HUES6 (cell line): ENCODE results near the gene ANKRD33.

Experiments used
- H3K27ac ChIP-seq: 2 replicates; pipeline ENCODE4 v1.7.0; 2013; ENCODE audit warnings: low read depth, mild to moderate bottlenecking, low read length, inconsistent platforms
- H3K27me3 ChIP-seq: 2 replicates; pipeline ENCODE4 v1.6.1; 2013; ENCODE audit warnings: low read length; ENCODE audit not compliant: control insufficient read depth, insufficient read depth
- H3K36me3 ChIP-seq: 2 replicates; pipeline ENCODE4 v1.6.1; 2013; ENCODE audit warnings: low read length; ENCODE audit not compliant: control insufficient read depth, insufficient read depth
- H3K4me1 ChIP-seq: 2 replicates; pipeline ENCODE4 v1.6.1; 2013; ENCODE audit warnings: low read length; ENCODE audit not compliant: control insufficient read depth, insufficient read depth
- H3K4me3 ChIP-seq: 2 replicates; pipeline ENCODE4 v1.5.1; 2013; ENCODE audit warnings: low read depth, low read length
- H3K9ac ChIP-seq: one replicate; pipeline ENCODE4 v1.6.1; 2013; ENCODE audit warnings: mild to moderate bottlenecking, low read length
- H3K9me3 ChIP-seq: 2 replicates; pipeline ENCODE4 v1.6.1; 2013; ENCODE audit warnings: low read depth, low read length; ENCODE audit not compliant: control insufficient read depth, insufficient read depth

ANKRD33 gene, protein sequence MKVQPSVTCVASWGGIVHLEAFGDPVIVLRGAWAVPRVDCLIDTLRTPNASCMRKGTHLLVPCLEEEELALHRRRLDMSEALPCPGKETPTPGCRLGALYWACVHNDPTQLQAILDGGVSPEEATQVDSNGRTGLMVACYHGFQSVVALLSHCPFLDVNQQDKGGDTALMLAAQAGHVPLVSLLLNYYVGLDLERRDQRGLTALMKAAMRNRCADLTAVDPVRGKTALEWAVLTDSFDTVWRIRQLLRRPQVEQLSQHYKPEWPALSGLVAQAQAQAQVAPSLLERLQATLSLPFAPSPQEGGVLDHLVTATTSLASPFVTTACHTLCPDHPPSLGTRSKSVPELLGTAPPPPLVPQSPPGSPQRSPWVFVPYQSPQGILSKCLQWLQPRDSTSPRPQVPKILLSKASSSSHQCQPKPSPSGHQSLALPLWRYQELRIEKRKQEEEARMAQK

DNA sequence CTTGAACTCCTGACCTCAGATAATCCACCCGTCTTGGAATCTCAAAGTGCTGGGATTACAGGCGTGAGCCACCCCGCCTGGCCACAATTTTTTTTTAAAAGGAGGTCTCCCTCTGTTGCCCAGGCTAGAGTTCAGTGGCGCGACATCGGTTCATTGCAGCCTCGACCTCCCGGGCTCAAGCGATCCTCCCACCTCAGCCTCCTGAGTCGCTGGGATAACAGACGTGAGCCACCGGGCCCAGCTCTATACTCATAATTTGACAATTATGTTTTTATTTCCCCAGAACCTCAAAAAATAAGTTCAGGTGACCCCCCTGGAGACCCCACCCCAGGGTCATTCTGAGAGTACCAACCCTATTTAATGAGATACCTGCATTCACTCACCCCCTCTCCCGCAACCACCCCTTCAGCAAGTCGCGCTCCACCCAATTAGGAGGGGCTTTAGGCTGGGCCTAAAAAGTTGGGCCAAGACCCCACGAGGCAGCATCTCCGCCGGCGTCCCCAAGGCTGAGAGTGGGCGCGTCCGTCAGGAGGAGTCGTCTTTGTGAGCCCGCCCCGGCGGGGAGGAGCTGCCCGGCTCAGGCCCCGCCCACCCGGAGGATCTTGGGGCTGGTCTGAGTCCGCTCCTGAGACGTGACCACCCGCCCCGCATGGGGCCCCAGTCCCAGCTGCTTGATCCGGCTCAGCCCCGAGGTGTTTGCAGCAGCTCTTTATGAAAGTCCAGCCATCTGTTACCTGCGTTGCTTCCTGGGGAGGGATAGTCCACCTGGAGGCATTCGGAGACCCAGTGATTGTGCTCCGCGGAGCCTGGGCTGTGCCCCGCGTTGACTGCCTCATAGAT is at the start of gene ANKRD33:
ANKRD33 (plus strand) TSS at position 628 of the 840 bp plus-strand sequence; CDS start at position 712, 84 bp downstream.
- Histone ChIP-seq H3K36me3 (no peaks in the 10 kb centered on the region), H3K9ac (no peak within 1 kb of the TSS), H3K9me3 (no peaks in the 10 kb centered on the region), H3K4me1 (peaks cover 20% of the 10 kb centered on the region), H3K27ac (no peak within 1 kb of the TSS), H3K4me3 (peak within 1 kb of the TSS; percentile 67), H3K27me3 (peaks cover 14% of the 10 kb centered on the region)

DNA sequence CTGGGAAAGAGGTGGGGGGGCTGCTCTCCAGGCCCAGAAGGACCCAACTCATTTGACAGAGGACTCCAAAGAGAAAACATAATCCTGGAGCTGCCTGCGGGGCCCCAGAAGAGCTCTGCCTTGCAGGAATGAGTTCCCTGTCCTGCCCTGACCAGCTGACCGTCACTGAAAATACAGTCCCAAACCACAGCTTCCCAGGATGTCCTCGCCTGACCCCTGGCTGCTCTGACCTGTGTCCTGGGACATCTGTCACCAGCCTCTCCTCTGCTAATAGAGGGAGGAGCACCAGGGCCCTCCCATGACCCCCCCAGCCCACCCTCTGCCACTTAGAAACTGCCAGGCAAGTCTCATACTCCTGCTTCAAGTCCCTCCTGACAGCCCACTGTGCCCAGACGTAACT is 49.1 kb upstream of the ANKRD33 start:
- H3K36me3 ChIP-seq: no peaks in the 10 kb centered on the region
- no peak overlapping the region for H3K9ac ChIP-seq
- no peaks in the 10 kb centered on the region for H3K9me3 ChIP-seq
- peaks cover 47% of the 10 kb centered on the region for H3K4me1 ChIP-seq
- H3K27ac ChIP-seq: no peak overlapping the region
- no peak overlapping the region for H3K4me3 ChIP-seq
- H3K27me3 ChIP-seq: no peaks in the 10 kb centered on the region

DNA sequence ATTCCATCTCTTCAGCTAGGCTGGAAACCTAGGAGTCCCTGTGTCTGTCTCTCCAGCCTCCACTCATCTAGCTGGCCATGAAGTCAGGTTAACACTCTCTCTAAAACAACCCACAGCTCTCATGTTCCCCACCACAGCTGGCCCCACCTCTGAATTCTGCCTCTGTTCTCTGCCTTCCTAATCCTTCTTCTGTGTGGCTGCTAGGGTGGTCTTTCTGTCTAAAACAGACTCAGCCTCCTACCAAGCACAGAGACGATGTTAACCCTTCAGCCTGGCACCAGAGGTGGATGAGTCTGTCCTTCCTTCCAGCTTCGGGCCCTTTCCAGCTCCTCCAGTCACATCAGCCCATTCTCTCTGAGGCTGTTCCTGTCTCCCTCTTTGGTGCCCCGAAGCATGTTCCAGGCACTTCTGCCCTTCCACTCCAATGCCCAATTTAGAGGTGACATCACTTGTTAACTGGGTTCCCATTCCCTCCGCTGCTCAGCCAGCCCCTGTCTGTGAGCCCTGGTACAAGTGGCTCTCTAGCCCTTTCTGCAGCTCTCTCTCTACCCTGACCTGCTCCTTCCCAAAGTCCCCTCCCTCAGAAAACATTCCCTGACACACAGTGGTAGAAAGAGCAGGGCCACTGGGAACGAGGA is 48.5 kb upstream of the ANKRD33 start:
- Histone ChIP-seq H3K9me3 (no peaks in the 10 kb centered on the region), H3K27me3 (no peaks in the 10 kb centered on the region), H3K4me1 (peaks cover 45% of the 10 kb centered on the region)

DNA sequence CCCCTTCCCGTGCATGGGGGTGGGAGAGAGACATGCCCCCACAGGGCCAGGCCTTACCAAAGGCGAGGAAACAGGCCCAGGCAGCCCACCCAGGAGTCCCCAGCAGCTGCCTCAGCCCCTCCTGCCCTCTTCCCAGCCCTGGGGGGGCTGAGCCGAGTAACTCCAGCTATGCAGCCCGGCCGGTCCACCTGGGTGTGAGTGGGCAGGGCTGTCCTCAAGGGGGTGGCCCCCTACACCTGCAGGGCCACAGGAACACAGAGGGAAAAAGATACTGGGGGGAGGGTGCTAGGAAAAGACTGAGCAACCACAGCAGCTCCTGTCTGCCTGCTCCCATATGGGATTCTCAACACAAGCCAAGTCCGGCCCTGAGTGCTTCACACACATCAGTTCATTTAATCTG is 46.9 kb upstream of the ANKRD33 start:
- peaks cover 1% of the 10 kb centered on the region; the same call in 1 of the 2 replicates for H3K27me3 ChIP-seq
- H3K36me3 ChIP-seq: no peaks in the 10 kb centered on the region
- no peak overlapping the region for H3K9ac ChIP-seq
- no peak overlapping the region for H3K4me3 ChIP-seq
- no peaks in the 10 kb centered on the region for H3K9me3 ChIP-seq
- peaks cover 45% of the 10 kb centered on the region for H3K4me1 ChIP-seq
- no peak overlapping the region for H3K27ac ChIP-seq

More for the DNA sequence above, 48.5 kb upstream of the ANKRD33 start:
- H3K36me3 ChIP-seq: no peaks in the 10 kb centered on the region
- H3K9ac ChIP-seq: no peak overlapping the region
- no peak overlapping the region for H3K4me3 ChIP-seq
- H3K27ac ChIP-seq: no peak overlapping the region

DNA sequence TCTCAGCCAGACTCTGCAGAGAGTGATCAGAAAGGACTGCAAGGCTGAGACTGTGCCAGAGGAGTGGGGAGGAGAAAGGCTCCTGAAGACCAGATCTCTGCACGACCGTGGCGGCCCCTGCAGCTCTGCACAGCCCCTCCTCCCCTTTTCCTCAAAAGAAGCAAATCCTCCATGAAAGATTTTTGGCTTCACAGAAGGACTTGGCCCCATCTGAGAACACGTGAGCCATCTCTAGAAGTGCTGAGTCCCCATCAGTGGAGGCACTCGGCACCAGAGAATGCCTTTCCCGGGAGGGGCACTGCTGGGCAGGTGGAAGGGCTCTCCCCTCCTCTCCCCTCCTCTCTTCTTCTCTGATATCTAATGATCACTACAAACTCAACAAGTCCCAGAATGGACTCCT is 46.2 kb upstream of the ANKRD33 start:
- Histone ChIP-seq H3K4me3 (no peak overlapping the region), H3K4me1 (peaks cover 47% of the 10 kb centered on the region), H3K9ac (no peak overlapping the region), H3K9me3 (no peaks in the 10 kb centered on the region), H3K27ac (no peak overlapping the region), H3K36me3 (no peaks in the 10 kb centered on the region), H3K27me3 (peaks cover 6% of the 10 kb centered on the region; the same call in 1 of the 2 replicates)

DNA sequence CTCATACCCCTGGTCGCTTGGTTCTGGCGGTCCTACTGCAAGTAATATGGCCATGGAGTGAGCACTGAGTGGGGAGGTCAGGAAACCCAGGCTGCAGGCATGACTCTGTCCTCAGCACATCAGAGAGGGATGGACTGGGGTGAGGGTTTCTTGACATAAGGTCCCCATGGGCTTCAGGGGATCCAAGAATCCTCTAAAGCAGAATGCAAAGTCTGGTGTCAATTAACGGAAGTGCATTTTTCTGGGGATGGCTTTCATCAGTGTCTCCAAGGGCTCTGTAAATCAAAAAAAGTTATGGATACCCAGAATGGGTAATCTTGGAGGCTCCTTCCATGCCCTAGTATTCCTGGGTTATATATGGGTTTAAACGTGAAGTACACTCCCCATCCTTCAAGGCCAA is 43.0 kb upstream of the ANKRD33 start:
- Histone ChIP-seq H3K27me3 (peaks cover 11% of the 10 kb centered on the region; the same call in 1 of the 2 replicates), H3K9me3 (no peaks in the 10 kb centered on the region), H3K36me3 (no peaks in the 10 kb centered on the region), H3K4me1 (peaks cover 25% of the 10 kb centered on the region), H3K4me3 (no peak overlapping the region), H3K9ac (no peak overlapping the region), H3K27ac (no peak overlapping the region)

DNA sequence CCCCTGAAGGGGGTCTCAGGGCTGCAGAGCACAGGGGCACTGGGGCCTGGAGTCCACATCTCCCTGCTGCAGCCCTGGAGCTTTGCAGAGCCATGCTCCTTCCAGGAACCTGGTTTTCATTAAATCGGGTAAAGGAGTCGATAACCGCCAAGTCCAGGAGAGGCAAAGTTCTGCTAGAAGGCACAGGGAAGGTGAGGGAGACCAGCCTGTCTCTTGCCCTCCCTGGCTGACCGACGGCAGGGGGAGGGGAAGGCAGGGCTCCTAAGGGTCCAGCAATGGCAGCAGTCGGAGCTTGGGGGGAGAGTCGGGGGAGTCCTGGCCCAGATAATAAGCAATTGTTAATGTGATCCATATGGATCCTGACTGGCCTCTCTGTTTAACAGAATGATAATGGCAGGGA is 42.4 kb upstream of the ANKRD33 start:
- Histone ChIP-seq H3K27ac (no peak overlapping the region), H3K27me3 (peaks cover 17% of the 10 kb centered on the region), H3K9ac (no peak overlapping the region), H3K4me1 (peaks cover 31% of the 10 kb centered on the region), H3K9me3 (no peaks in the 10 kb centered on the region), H3K36me3 (no peaks in the 10 kb centered on the region), H3K4me3 (no peak overlapping the region)

DNA sequence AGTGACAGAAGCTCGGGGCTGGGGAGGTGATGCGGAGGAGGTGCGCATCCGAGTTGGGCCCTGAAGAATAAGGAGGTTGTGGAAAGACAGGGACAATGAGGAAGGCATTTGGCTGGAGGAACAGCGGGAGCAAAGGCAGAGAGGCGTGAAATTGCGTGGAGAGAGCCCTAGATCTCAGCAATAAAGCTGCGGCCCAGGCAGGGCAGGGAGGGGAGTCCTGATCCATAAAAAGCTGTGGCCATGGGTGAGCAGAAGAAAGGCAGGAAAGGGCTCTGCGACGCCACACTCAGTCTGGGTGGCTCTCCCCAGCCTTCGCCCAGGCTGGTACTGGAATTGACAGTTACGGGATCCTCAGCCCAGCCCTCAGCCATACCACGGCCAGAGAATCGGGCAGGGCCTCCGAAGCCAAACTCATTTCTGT is 41.6 kb upstream of the ANKRD33 start:
- Histone ChIP-seq H3K9me3 (no peaks in the 10 kb centered on the region), H3K9ac (no peak overlapping the region), H3K36me3 (no peaks in the 10 kb centered on the region), H3K27me3 (peaks cover 24% of the 10 kb centered on the region), H3K4me3 (peak overlapping the region; percentile 83), H3K27ac (no peak overlapping the region), H3K4me1 (peaks cover 34% of the 10 kb centered on the region)

DNA sequence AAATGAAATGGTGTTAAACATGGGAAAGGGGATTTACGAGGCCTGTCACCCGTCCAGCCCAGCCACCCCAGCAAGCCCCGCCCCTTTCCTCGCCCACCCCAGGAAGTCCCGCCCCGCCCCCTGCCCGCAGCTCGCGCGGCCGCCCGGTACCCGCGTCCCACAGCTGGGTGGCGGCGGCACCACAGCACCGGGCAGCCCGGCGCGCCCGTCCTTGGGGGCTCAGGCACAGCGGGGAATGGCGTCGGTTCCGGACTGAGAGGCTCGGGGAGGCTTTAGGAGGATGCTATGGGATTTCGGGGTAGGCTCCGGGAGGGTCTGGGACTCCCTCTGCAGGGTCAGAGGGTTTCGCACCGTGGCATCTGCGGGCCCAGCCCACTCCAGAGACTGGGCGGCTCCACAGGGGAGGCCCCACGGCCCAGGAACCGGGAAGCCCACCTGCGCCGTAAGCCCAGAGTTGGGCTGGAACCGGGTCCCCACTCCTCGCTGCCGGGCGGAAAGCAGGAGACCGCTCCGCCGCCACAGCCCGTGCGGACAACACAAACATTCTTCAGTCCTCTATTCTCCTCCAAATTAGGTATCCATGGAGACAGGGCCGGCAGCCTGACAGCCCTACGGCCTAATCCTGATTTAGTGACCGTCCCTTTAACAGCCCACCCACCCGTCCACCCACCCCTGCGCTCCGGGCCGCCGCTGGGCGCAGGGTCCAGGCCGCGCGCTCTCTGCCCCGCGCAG is 40.8 kb upstream of the ANKRD33 start:
- peak overlapping the region; percentile 83 for H3K4me3 ChIP-seq
- peaks cover 26% of the 10 kb centered on the region for H3K27me3 ChIP-seq
- H3K36me3 ChIP-seq: no peaks in the 10 kb centered on the region
- peak overlapping the region; percentile 47 for H3K9ac ChIP-seq
- no peak overlapping the region; the same call in 1 of the 2 replicates for H3K27ac ChIP-seq
- peaks cover 37% of the 10 kb centered on the region for H3K4me1 ChIP-seq
- H3K9me3 ChIP-seq: no peaks in the 10 kb centered on the region

DNA sequence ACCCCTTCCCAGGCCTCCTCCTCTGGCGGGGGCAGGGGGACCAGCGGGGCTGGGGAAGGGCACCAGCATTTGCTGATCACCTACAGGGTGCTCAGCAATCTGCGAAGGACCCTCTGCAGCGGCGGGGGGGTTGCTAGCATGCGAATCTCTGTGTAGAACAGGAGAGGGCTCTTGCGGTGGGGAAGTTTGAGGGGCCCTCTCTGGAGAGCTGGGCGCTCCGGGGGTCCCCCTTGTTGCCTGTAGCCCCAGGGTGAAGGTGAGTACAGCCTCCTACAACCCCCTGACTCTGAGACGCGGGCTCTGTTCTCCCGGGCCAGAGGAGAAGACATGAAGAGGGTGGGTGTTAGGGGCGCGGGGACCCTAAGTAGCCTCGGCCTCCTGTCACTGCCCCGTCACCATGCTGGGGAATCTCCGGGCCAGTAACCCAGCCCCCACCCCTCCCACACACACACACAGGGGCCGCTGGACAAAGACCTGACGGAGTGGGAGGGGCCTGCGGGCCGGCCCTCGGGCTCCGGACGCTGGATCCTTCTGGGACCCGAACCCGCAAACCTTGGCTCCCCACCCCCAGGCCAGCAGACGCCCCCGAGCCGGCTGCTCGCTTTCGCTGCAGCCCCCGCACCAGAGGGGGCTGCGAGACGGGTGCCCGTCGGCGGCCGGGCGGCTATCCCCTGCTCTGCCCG is 40.1 kb upstream of the ANKRD33 start:
- peaks cover 31% of the 10 kb centered on the region for H3K27me3 ChIP-seq
- no peaks in the 10 kb centered on the region for H3K36me3 ChIP-seq
- H3K4me1 ChIP-seq: peaks cover 43% of the 10 kb centered on the region
- peak overlapping the region; percentile 40; the same call in 1 of the 2 replicates for H3K27ac ChIP-seq
- peak overlapping the region; percentile 83 for H3K4me3 ChIP-seq
- H3K9me3 ChIP-seq: no peaks in the 10 kb centered on the region
- H3K9ac ChIP-seq: peak overlapping the region; percentile 44
